ENCODE measurements around the gene GGPS1.

DNA sequence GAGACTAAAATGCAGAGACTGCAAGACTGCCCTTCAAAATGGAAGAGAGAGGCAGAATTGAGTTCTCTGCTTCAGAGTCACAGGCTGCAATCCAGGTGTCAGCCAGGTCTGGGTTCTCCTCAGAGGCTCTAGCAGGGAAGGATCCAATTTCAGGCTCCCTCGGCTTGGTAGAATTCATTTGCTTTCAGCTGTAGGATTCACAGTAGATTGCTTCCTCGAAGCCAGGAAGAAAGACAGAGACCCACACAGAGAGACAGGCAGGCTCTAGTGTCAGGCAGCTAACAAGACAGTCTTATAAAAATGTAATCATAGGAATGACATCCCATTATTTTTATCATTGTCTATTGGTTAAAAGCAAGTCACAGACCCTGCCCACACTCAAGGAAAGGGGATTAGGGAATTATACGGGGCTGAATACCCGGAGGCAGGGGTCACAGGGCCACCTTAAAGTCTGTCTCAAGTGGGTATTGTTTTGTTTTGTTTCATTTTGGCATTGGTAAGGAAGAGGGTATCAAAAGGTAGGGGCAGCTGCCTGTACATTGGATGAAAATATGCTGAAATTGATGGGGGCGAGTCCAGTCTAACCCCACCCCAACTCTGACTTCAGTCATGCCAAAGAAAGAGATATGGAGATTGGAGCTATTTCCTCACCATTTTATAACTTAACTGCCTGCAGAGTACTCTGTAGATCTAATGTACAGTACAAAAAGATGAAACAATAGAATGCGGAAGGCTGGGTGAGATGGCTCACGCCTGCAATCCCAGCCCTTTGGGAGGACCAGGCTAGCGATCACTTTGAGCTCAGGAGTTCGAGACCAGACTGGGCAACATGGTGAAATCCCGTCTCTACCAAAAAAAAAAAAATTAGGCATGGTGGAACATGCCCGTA lies 29.4 kb downstream of the GGPS1 start:
- TF ChIP-seq, protein P1, sequence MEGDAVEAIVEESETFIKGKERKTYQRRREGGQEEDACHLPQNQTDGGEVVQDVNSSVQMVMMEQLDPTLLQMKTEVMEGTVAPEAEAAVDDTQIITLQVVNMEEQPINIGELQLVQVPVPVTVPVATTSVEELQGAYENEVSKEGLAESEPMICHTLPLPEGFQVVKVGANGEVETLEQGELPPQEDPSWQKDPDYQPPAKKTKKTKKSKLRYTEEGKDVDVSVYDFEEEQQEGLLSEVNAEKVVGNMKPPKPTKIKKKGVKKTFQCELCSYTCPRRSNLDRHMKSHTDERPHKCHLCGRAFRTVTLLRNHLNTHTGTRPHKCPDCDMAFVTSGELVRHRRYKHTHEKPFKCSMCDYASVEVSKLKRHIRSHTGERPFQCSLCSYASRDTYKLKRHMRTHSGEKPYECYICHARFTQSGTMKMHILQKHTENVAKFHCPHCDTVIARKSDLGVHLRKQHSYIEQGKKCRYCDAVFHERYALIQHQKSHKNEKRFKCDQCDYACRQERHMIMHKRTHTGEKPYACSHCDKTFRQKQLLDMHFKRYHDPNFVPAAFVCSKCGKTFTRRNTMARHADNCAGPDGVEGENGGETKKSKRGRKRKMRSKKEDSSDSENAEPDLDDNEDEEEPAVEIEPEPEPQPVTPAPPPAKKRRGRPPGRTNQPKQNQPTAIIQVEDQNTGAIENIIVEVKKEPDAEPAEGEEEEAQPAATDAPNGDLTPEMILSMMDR (IDR thresholded peaks at IDR 0.05): no peak
- TF ChIP-seq ZFX (IDR thresholded peaks at IDR 0.05; ENCODE audit: borderline replicate concordance): no peak
